Measurements from ENCODE around the gene CRYBA4. TPM values are rescaled to one million over a fixed set of nuclear protein-coding genes. Genes with fewer than 3 reads are reported as not detected.

Gene CRYBA4
- total and polyA plus RNA-seq, 10 donors, result 0.20 to 0.24 (median 0.22) TPM; not detected in 7

DNA sequence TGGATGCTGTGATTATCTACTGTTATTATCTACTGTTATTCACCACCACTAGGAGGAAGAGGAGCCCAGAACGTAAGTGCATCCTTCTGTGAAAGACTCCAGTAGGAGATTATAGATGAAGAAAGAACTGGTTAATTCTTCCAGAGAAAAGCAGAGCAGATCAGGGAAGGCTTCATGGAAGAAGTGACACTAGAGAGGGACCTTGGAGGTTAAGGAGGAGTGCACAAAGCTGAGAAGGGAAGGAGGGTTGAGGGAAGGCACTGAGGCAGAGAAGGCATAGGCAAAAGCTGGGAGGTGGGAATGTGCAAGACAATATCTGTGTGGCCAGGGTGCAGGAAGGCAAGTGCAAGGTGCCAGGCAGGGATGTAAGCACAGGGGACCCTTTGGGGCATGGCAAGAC, 17.4 kb upstream of the CRYBA4 start:
- intact Hi-C loops (cut with DNase I; ENCODE audit: low total_unique reads), result no loop called here
- WGBS, 5 donors, result 67 to 91% (median 79%) methylated on average over 1 of the region's 1 CpG

DNA sequence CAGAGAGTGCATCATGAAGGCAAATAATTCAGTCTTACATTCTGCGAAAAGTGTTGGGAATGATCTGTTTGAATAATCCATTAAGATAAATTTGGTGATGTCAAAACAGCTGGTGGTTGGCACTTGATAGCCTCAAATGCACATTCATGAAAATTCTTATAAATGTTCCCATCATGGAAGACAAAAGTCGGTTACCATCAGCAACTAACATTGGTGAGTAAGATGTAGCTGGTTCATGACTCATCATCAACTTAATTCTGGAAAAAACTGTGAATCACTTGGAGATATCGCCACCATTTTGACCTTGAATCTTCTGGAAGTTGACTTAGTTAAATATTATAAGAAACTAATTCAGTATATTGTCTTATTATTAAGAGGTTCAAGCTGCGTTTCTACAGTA, 15.2 kb upstream of the CRYBA4 start:
- no peak overlapping the region for H3K27ac ChIP-seq
- 87 to 99% (median 93%) methylated on average over 4 of the region's 4 CpGs for WGBS, 5 donors
- H3K9me3 ChIP-seq, result no peaks in the 10 kb centered on the region
- no peaks in the 10 kb centered on the region for H3K36me3 ChIP-seq
- no peak overlapping the region for H3K4me3 ChIP-seq
- TF ChIP-seq POLR2AphosphoS5 (IDR thresholded peaks at IDR 0.05), result no peak
- TF ChIP-seq, protein P1, sequence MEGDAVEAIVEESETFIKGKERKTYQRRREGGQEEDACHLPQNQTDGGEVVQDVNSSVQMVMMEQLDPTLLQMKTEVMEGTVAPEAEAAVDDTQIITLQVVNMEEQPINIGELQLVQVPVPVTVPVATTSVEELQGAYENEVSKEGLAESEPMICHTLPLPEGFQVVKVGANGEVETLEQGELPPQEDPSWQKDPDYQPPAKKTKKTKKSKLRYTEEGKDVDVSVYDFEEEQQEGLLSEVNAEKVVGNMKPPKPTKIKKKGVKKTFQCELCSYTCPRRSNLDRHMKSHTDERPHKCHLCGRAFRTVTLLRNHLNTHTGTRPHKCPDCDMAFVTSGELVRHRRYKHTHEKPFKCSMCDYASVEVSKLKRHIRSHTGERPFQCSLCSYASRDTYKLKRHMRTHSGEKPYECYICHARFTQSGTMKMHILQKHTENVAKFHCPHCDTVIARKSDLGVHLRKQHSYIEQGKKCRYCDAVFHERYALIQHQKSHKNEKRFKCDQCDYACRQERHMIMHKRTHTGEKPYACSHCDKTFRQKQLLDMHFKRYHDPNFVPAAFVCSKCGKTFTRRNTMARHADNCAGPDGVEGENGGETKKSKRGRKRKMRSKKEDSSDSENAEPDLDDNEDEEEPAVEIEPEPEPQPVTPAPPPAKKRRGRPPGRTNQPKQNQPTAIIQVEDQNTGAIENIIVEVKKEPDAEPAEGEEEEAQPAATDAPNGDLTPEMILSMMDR (IDR thresholded peaks at IDR 0.05 in 8 of 11, conservative IDR thresholded peaks at IDR 0.05 in 3 of 11), result no peak
- TF ChIP-seq POLR2A (IDR thresholded peaks at IDR 0.05), result no peak
- DNase-seq, result no peak
- intact Hi-C loops (cut with DNase I; ENCODE audit: low total_unique reads), result no loop called here
- peaks cover 5 to 16% (median 11%) of the 10 kb centered on the region in 6 donors for H3K4me1 ChIP-seq
- H3K27me3 ChIP-seq (replicated peaks in 1 of 7), result no peaks in the 10 kb centered on the region

More for the DNA sequence above, 17.4 kb upstream of the CRYBA4 start:
- no peaks in the 10 kb centered on the region for H3K27me3 ChIP-seq (replicated peaks in 1 of 7)
- TF ChIP-seq POLR2AphosphoS5 (IDR thresholded peaks at IDR 0.05) (no peak), POLR2A (IDR thresholded peaks at IDR 0.05) (no peak)
- TF ChIP-seq, protein P1 (IDR thresholded peaks at IDR 0.05 in 8 of 11, conservative IDR thresholded peaks at IDR 0.05 in 3 of 11), result no peak
- peaks cover 0 to 11% (median 0%) of the 10 kb centered on the region in 6 donors for H3K4me1 ChIP-seq
- no peak overlapping the region for H3K27ac ChIP-seq
- no peaks in the 10 kb centered on the region for H3K9me3 ChIP-seq
- no peaks in the 10 kb centered on the region for H3K36me3 ChIP-seq
- no peak for DNase-seq
- no peak overlapping the region for H3K4me3 ChIP-seq

DNA sequence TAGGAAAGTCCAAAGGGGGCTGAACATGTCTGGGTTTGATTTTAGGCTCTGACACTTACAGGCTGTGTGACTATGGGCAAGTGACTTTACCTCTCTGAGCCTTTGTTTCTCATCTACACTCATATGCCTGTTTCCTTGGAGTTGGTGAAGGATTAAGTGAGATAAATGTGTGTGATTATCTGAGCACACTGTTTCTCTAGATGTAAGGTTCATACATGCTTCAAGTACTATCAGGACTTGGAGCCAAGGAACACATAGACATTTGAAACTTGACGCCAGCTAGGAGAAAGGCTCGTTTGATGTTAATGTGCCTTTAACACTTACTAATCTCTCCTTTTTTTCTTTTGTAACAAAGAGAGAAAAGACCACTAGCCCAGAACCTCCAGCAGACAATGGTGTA, 13.6 kb upstream of the CRYBA4 start:
- peaks cover 5 to 17% (median 11%) of the 10 kb centered on the region in 6 donors for H3K4me1 ChIP-seq
- H3K4me3 ChIP-seq, result no peak overlapping the region
- H3K27ac ChIP-seq, result no peak overlapping the region
- H3K9me3 ChIP-seq, result no peaks in the 10 kb centered on the region
- no peaks in the 10 kb centered on the region for H3K27me3 ChIP-seq (replicated peaks in 1 of 7)
- TF ChIP-seq, protein P1 (IDR thresholded peaks at IDR 0.05 in 8 of 11, conservative IDR thresholded peaks at IDR 0.05 in 3 of 11), result no peak
- no peak for TF ChIP-seq POLR2A (IDR thresholded peaks at IDR 0.05)
- no peak for TF ChIP-seq POLR2AphosphoS5 (IDR thresholded peaks at IDR 0.05)
- no peak for DNase-seq
- 66 to 92% (median 78%) methylated on average over 2 of the region's 2 CpGs for WGBS, 5 donors
- intact Hi-C loops (cut with DNase I; ENCODE audit: low total_unique reads), result no loop called here
- no peaks in the 10 kb centered on the region for H3K36me3 ChIP-seq

DNA sequence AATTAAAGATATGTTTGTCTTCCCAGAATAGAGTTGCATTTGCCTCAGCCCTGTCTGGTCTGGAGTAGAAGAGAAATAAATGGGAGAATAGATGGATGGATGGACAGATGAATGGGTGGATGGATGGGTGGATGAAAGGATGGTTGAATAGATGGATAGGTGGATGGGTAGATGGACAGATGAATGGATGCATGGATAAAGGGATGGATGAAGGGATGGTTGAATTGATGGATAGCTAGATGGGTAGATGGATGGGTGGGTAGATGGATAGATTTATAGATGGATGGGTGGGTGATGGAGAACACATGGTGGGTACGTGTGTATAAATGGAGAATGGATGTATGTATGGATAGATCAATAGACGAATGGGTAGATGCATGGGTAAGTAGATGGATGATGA, 12.5 kb upstream of the CRYBA4 start:
- intact Hi-C loops (cut with DNase I; ENCODE audit: low total_unique reads), result no loop called here
- H3K4me1 ChIP-seq, result peaks cover 5 to 22% (median 13%) of the 10 kb centered on the region in 6 donors
- H3K27ac ChIP-seq, result peak overlapping the region in 1 of 8 donors; percentile 65
- H3K4me3 ChIP-seq, result no peak overlapping the region
- H3K27me3 ChIP-seq (replicated peaks in 1 of 7), result no peaks in the 10 kb centered on the region
- TF ChIP-seq, protein P1 (IDR thresholded peaks at IDR 0.05 in 8 of 11, conservative IDR thresholded peaks at IDR 0.05 in 3 of 11), result no peak
- TF ChIP-seq POLR2AphosphoS5 (IDR thresholded peaks at IDR 0.05) (no peak), POLR2A (IDR thresholded peaks at IDR 0.05) (no peak)
- DNase-seq, result no peak
- H3K9me3 ChIP-seq, result no peaks in the 10 kb centered on the region
- 90 to 98% (median 92%) methylated on average over 2 of the region's 2 CpGs for WGBS, 5 donors
- no peaks in the 10 kb centered on the region for H3K36me3 ChIP-seq
